Hepatocyte (in vitro differentiated cells): Measurements from ENCODE around the gene C19orf47. TPM values are rescaled to one million over a fixed set of nuclear protein-coding genes. Genes with fewer than 3 reads are reported as not detected.

Experiments
- DNase-seq: peaks from one replicate; pipeline ENCODE4 v3.0.0-alpha.2; 2016; ENCODE audit warnings: low spot score
- H2AFZ ChIP-seq: fragments of 200-600 bp; sonication (generic); 2 replicates; pipeline ENCODE4 v1.6.0; 2016; ENCODE audit warnings: antibody characterized with exemption, mild to moderate bottlenecking
- H3K27ac ChIP-seq: fragments of 200-600 bp; sonication (generic); 2 replicates; pipeline ENCODE4 v1.5.1; 2016; ENCODE audit warnings: mild to moderate bottlenecking
- H3K27me3 ChIP-seq: fragments of 200-600 bp; sonication (generic); 2 replicates; pipeline ENCODE4 v1.6.1; 2016
- H3K36me3 ChIP-seq: fragments of 200-600 bp; sonication (generic); replicated peaks from 2 replicates; pipeline ENCODE4 v1.5.1; 2016; ENCODE audit warnings: low read depth; ENCODE audit not compliant: insufficient read depth
- H3K4me1 ChIP-seq: fragments of 200-600 bp; sonication (generic); 2 replicates; pipeline ENCODE4 v1.5.1; 2016; ENCODE audit warnings: mild to moderate bottlenecking, moderate library complexity; ENCODE audit not compliant: insufficient read depth
- H3K4me2 ChIP-seq: fragments of 200-600 bp; sonication (generic); 2 replicates; pipeline ENCODE4 v1.6.0; 2016
- H3K4me3 ChIP-seq: fragments of 200-600 bp; sonication (generic); 2 replicates; pipeline ENCODE4 v1.5.1; 2016; ENCODE audit warnings: mild to moderate bottlenecking
- H3K79me2 ChIP-seq: fragments of 200-600 bp; sonication (generic); 2 replicates; pipeline ENCODE4 v1.6.0; 2017; ENCODE audit warnings: mild to moderate bottlenecking
- H3K9me2 ChIP-seq: fragments of 200-600 bp; sonication (generic); replicated peaks from 2 replicates; pipeline ENCODE4 v1.6.0; 2017; ENCODE audit warnings: mild to moderate bottlenecking; ENCODE audit not compliant: insufficient read depth
- H3K9me3 ChIP-seq: fragments of 200-600 bp; sonication (generic); 2 replicates; pipeline ENCODE4 v1.5.1; 2016; ENCODE audit warnings: low read depth, mild to moderate bottlenecking
- H4K20me1 ChIP-seq: fragments of 200-600 bp; sonication (generic); 2 replicates; pipeline ENCODE4 v1.6.0; 2016; ENCODE audit warnings: mild to moderate bottlenecking; ENCODE audit not compliant: insufficient read depth, poor library complexity, severe bottlenecking
- CTCF ChIP-seq: fragments of 200-600 bp; sonication (generic); IDR thresholded peaks from 2 replicates; pipeline ENCODE4 v1.5.1; 2016; ENCODE audit warnings: antibody characterized with exemption, mild to moderate bottlenecking; ENCODE audit not compliant: poor library complexity
- EZH2 ChIP-seq: fragments of 200-600 bp; sonication (generic); IDR thresholded peaks from 2 replicates; pipeline ENCODE4 v1.6.1; 2016; ENCODE audit warnings: antibody characterized with exemption, mild to moderate bottlenecking, borderline replicate concordance
- EZH2phosphoT487 ChIP-seq: fragments of 200-600 bp; sonication (generic); IDR thresholded peaks from one replicate; pipeline ENCODE4 v1.6.1; 2018; ENCODE audit warnings: antibody characterized with exemption, mild to moderate bottlenecking, low read depth, moderate library complexity; ENCODE audit not compliant: unreplicated experiment, severe bottlenecking
- WGBS: methylation state at CpG from one replicate; pipeline ENCODE4 v1.1.6; 2016; ENCODE audit warnings: low lambda C conversion rate; ENCODE audit errors: missing lambda C conversion rate; 5-methylcytosine and 5-hydroxymethylcytosine counted together
- polyA plus RNA-seq: library from polyadenylated mRNA; unstranded; fragments of >200 nt; fragmentation: Nextera tagmentation; extraction: Ambion mirVana; gene quantifications from 2 replicates; pipeline ENCODE4 v1.2.1, GENCODE V29; 2016
- total RNA-seq: library from RNA; depleted of rRNA; stranded (reverse); fragments of >200 nt; gene quantifications from 2 replicates; pipeline ENCODE4 v1.2.3, GENCODE V29; 2014

The C19orf47 gene
- total and polyA plus RNA-seq, 2 experiments from 2014 or later: 7.4 to 9.8 TPM

- no peak overlapping the region for H3K4me2 ChIP-seq
- no peaks in the 10 kb centered on the region for H3K36me3 ChIP-seq
- H4K20me1 ChIP-seq: no peaks in the 10 kb centered on the region
- no peak overlapping the region for H2AFZ ChIP-seq
- 94% methylated on average over 9 of the region's 9 CpGs for WGBS
- H3K79me2 ChIP-seq: peaks cover 15% of the 10 kb centered on the region
- no peaks in the 10 kb centered on the region for H3K9me3 ChIP-seq
- no peaks in the 10 kb centered on the region for H3K27me3 ChIP-seq
- no peak overlapping the region for H3K4me3 ChIP-seq
- no peaks in the 10 kb centered on the region for H3K9me2 ChIP-seq
- DNase-seq: no peak
- no peak for TF ChIP-seq EZH2
- no peak for TF ChIP-seq CTCF
- TF ChIP-seq EZH2phosphoT487: no peak
- no peak overlapping the region for H3K27ac ChIP-seq
- H3K4me1 ChIP-seq: no peaks in the 10 kb centered on the region
Measured at GRCh38 chr19:40355975-40356680, 7.9 kb upstream of the C19orf47 start.

- Histone ChIP-seq H4K20me1 (no peaks in the 10 kb centered on the region), H3K27ac (peak overlapping the region; percentile 54), H3K79me2 (peaks cover 47% of the 10 kb centered on the region), H3K4me1 (peaks cover 12% of the 10 kb centered on the region), H2AFZ (peak overlapping the region; percentile 79), H3K4me2 (peak overlapping the region; percentile 77), H3K9me2 (no peaks in the 10 kb centered on the region), H3K9me3 (no peaks in the 10 kb centered on the region), H3K4me3 (peak overlapping the region; percentile 50), H3K27me3 (no peaks in the 10 kb centered on the region), H3K36me3 (no peaks in the 10 kb centered on the region)
- no peak for TF ChIP-seq CTCF
- TF ChIP-seq EZH2phosphoT487: no peak
- no peak for TF ChIP-seq EZH2
- peak; percentile 38 for DNase-seq
- WGBS: 17% methylated on average over 17 of the region's 17 CpGs
Measured at GRCh38 chr19:40348961-40349507, 837 bp upstream of the C19orf47 start.

- H3K9me3 ChIP-seq: no peaks in the 10 kb centered on the region
- WGBS: 92% methylated on average over 7 of the region's 7 CpGs
- no peak for DNase-seq
- H3K4me3 ChIP-seq: no peak overlapping the region
- H4K20me1 ChIP-seq: no peaks in the 10 kb centered on the region
- no peaks in the 10 kb centered on the region for H3K27me3 ChIP-seq
- H3K4me1 ChIP-seq: peaks cover 10% of the 10 kb centered on the region
- no peak overlapping the region for H3K27ac ChIP-seq
- peaks cover 52% of the 10 kb centered on the region for H3K79me2 ChIP-seq
- no peak for TF ChIP-seq EZH2phosphoT487
- TF ChIP-seq EZH2: no peak
- TF ChIP-seq CTCF: no peak
- no peaks in the 10 kb centered on the region for H3K36me3 ChIP-seq
- H3K9me2 ChIP-seq: no peaks in the 10 kb centered on the region
- H3K4me2 ChIP-seq: no peak overlapping the region
- no peak overlapping the region for H2AFZ ChIP-seq
Measured at GRCh38 chr19:40344422-40344821, 3.8 kb downstream of the C19orf47 start.
